WTC11 (cell line): Measurements from ENCODE around the gene ZIC4. TPM values are rescaled to one million over a fixed set of nuclear protein-coding genes. Genes with fewer than 3 reads are reported as not detected.
A peak's percentile ranks its signal among the peaks of the same experiment; 100 is the strongest.

Experiments used
- ATAC-seq: fragments of 200-7000 bp; cut with Tn5 transposase; 2 replicates; pipeline ENCODE4 v1.10.0; 2021; ENCODE audit warnings: mild to moderate bottlenecking, moderate library complexity
- CTCF ChIA-PET: fragments of 300-600 bp; sonication (Branson Sonifier 250); formaldehyde crosslinking; loops from one replicate; lab custom pipeline; 2021; ENCODE audit warnings: antibody characterized with exemption; lab: Charles Lee
- POLR2A ChIA-PET: fragments of 350-600 bp; sonication (Branson Sonifier 250); formaldehyde crosslinking; loops from one replicate; lab custom pipeline; 2021; ENCODE audit warnings: antibody characterized with exemption; lab: Charles Lee
- DNase-seq: peaks from one replicate; pipeline ENCODE4 v3.0.0; 2021; ENCODE audit warnings: low spot score
- H3K27ac Mint-ChIP-seq: 2 replicates; pipeline ENCODE4 v1.8.0; 2021; ENCODE audit warnings: mixed read lengths
- H3K27me3 Mint-ChIP-seq: 2 replicates; pipeline ENCODE4 v1.8.0; 2021; ENCODE audit warnings: low read depth, mild to moderate bottlenecking, moderate library complexity, mixed read lengths
- H3K36me3 Mint-ChIP-seq: 2 replicates; pipeline ENCODE4 v1.8.0; 2021; ENCODE audit warnings: mixed read lengths
- H3K4me1 Mint-ChIP-seq: 2 replicates; pipeline ENCODE4 v1.8.0; 2022; ENCODE audit warnings: mixed read lengths
- H3K4me3 Mint-ChIP-seq: 2 replicates; pipeline ENCODE4 v1.8.0; 2021; ENCODE audit warnings: mild to moderate bottlenecking, moderate library complexity, mixed read lengths
- H3K9me3 Mint-ChIP-seq: 2 replicates; pipeline ENCODE4 v1.8.0; 2021; ENCODE audit warnings: mixed read lengths
- CREM ChIP-seq: sonication (generic); formaldehyde crosslinking; IDR thresholded peaks from 2 replicates; pipeline ENCODE4 v1.8.1; 2022; ENCODE audit warnings: mild to moderate bottlenecking, missing genetic modification reagents, moderate library complexity
- FOXJ3 ChIP-seq: sonication (generic); formaldehyde crosslinking; IDR thresholded peaks from 2 replicates; pipeline ENCODE4 v1.9.0; 2021; ENCODE audit warnings: missing genetic modification reagents, mild to moderate bottlenecking, borderline replicate concordance
- FOXK1 ChIP-seq: sonication (generic); formaldehyde crosslinking; IDR thresholded peaks from 2 replicates; pipeline ENCODE4 v1.8.0; 2022; ENCODE audit warnings: mild to moderate bottlenecking, moderate library complexity, missing genetic modification reagents
- GTF2I ChIP-seq: fragments of 250-450 bp; sonication (Bioruptor Pico); conservative IDR thresholded peaks from 2 replicates; pipeline ENCODE4 v1.4.0; 2021; ENCODE audit warnings: mild to moderate bottlenecking
- IRF2 ChIP-seq: sonication (generic); formaldehyde crosslinking; IDR thresholded peaks from 2 replicates; pipeline ENCODE4 v1.8.0; 2022; ENCODE audit warnings: low read depth, missing genetic modification reagents, borderline replicate concordance
- MXD4 ChIP-seq: fragments of 250-450 bp; sonication (Bioruptor Pico); IDR thresholded peaks from 2 replicates; pipeline ENCODE4 v1.8.0; 2021; ENCODE audit warnings: mild to moderate bottlenecking, moderate library complexity, borderline replicate concordance
- MYBL2 ChIP-seq: sonication (generic); formaldehyde crosslinking; IDR thresholded peaks from 2 replicates; pipeline ENCODE4 v1.8.1; 2023; ENCODE audit warnings: mild to moderate bottlenecking, moderate library complexity, missing genetic modification reagents
- NR2C2 ChIP-seq: sonication (generic); formaldehyde crosslinking; IDR thresholded peaks from 2 replicates; pipeline ENCODE4 v1.8.0; 2022; ENCODE audit warnings: mild to moderate bottlenecking, missing genetic modification reagents
- TEAD1 ChIP-seq: sonication (generic); formaldehyde crosslinking; IDR thresholded peaks from 2 replicates; pipeline ENCODE4 v1.8.0; 2022; ENCODE audit warnings: mild to moderate bottlenecking, missing genetic modification reagents
- TP53 ChIP-seq: sonication (generic); formaldehyde crosslinking; IDR thresholded peaks from 2 replicates; pipeline ENCODE4 v1.8.1; 2023; ENCODE audit warnings: mild to moderate bottlenecking, missing genetic modification reagents
- ZBTB21 ChIP-seq: sonication (generic); formaldehyde crosslinking; IDR thresholded peaks from 2 replicates; pipeline ENCODE4 v1.8.1; 2023; ENCODE audit warnings: mild to moderate bottlenecking, missing genetic modification reagents, borderline replicate concordance
- ZNF219 ChIP-seq: sonication (generic); formaldehyde crosslinking; IDR thresholded peaks from 2 replicates; pipeline ENCODE4 v1.8.0; 2023; ENCODE audit warnings: missing genetic modification reagents, mild to moderate bottlenecking, borderline replicate concordance
- ZNF317 ChIP-seq: sonication (generic); formaldehyde crosslinking; IDR thresholded peaks from 2 replicates; pipeline ENCODE4 v1.8.1; 2023; ENCODE audit warnings: low read depth, mild to moderate bottlenecking, moderate library complexity, missing genetic modification reagents, borderline replicate concordance
- ZNF416 ChIP-seq: fragments of 250-450 bp; sonication (Bioruptor Pico); IDR thresholded peaks from 2 replicates; pipeline ENCODE4 v1.9.0; 2021; ENCODE audit warnings: mild to moderate bottlenecking, inconsistent platforms
- ZNF671 ChIP-seq: fragments of 250-450 bp; sonication (Bioruptor Pico); IDR thresholded peaks from 2 replicates; pipeline ENCODE4 v1.8.0; 2021; ENCODE audit warnings: mild to moderate bottlenecking
- total RNA-seq: library from RNA; stranded (reverse); gene quantifications from 3 replicates; pipeline ENCODE4 v1.2.3, GENCODE V29; 2021
- TF ChIP-seq, protein P1 (sequence below): sonication (generic); formaldehyde crosslinking; IDR thresholded peaks from 2 replicates; pipeline ENCODE4 v1.8.0; 2022; ENCODE audit warnings: mild to moderate bottlenecking, missing genetic modification reagents
- TF ChIP-seq, protein P2 (sequence below): fragments of 250-450 bp; sonication (Bioruptor Pico); conservative IDR thresholded peaks from 2 replicates; pipeline ENCODE4 v1.9.0; 2021; ENCODE audit warnings: mild to moderate bottlenecking
- TF ChIP-seq, protein P3 (sequence below): sonication (generic); formaldehyde crosslinking; IDR thresholded peaks from 2 replicates; pipeline ENCODE4 v1.8.1; 2023; ENCODE audit warnings: mild to moderate bottlenecking, moderate library complexity, missing genetic modification reagents
- TF ChIP-seq, protein P4 (sequence below): sonication (generic); formaldehyde crosslinking; IDR thresholded peaks from 2 replicates; pipeline ENCODE4 v1.8.0; 2022; ENCODE audit warnings: mild to moderate bottlenecking, missing genetic modification reagents
- TF ChIP-seq, protein P5 (sequence below): sonication (generic); formaldehyde crosslinking; IDR thresholded peaks from 2 replicates; pipeline ENCODE4 v1.8.1; 2023; ENCODE audit warnings: mild to moderate bottlenecking, missing genetic modification reagents, borderline replicate concordance

ZIC4 gene
- total RNA-seq, 1 experiment from 2014 or later, result 3.5 TPM

DNA sequence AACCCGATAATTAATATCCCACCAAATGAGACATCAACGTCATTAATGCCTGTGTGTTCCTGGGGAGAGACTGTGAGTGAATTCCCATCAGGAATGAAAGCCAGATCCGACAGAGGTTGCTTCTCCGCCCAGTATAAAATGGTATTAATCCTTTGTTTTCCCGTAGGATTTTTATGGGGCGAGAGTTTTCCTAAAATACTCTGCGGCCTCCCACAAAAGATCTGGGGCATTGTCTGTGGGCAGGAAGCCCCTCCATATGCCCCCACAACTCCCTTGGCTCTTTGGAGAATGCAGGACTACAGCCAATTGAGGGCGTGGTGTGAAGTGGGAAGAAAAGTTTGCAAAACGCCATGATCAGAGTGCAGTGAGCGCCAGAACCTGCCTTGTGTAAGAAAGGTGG is 26.7 kb downstream of the ZIC4 start:
- no peak for DNase-seq
- Mint-ChIP-seq H3K9me3 (no peaks in the 10 kb centered on the region), H3K4me1 (peaks cover 80% of the 10 kb centered on the region), H3K27me3 (peaks cover 97% of the 10 kb centered on the region), H3K27ac (no peak overlapping the region), H3K4me3 (no peak overlapping the region), H3K36me3 (no peaks in the 10 kb centered on the region)
- TF ChIP-seq CREM (CRISPR knock-in tag) (no peak), MXD4 (no peak), TEAD1 (CRISPR knock-in tag) (no peak), IRF2 (CRISPR knock-in tag) (no peak), NR2C2 (CRISPR knock-in tag) (no peak), ZNF671 (CRISPR knock-in tag) (no peak), FOXJ3 (CRISPR knock-in tag) (no peak), ZNF317 (CRISPR knock-in tag) (no peak), ZNF219 (no peak), MYBL2 (CRISPR knock-in tag) (no peak)
- TF ChIP-seq, protein P1, sequence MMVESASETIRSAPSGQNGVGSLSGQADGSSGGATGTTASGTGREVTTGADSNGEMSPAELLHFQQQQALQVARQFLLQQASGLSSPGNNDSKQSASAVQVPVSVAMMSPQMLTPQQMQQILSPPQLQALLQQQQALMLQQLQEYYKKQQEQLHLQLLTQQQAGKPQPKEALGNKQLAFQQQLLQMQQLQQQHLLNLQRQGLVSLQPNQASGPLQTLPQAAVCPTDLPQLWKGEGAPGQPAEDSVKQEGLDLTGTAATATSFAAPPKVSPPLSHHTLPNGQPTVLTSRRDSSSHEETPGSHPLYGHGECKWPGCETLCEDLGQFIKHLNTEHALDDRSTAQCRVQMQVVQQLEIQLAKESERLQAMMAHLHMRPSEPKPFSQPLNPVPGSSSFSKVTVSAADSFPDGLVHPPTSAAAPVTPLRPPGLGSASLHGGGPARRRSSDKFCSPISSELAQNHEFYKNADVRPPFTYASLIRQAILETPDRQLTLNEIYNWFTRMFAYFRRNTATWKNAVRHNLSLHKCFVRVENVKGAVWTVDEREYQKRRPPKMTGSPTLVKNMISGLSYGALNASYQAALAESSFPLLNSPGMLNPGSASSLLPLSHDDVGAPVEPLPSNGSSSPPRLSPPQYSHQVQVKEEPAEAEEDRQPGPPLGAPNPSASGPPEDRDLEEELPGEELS, result no peak
- TF ChIP-seq, protein P2, sequence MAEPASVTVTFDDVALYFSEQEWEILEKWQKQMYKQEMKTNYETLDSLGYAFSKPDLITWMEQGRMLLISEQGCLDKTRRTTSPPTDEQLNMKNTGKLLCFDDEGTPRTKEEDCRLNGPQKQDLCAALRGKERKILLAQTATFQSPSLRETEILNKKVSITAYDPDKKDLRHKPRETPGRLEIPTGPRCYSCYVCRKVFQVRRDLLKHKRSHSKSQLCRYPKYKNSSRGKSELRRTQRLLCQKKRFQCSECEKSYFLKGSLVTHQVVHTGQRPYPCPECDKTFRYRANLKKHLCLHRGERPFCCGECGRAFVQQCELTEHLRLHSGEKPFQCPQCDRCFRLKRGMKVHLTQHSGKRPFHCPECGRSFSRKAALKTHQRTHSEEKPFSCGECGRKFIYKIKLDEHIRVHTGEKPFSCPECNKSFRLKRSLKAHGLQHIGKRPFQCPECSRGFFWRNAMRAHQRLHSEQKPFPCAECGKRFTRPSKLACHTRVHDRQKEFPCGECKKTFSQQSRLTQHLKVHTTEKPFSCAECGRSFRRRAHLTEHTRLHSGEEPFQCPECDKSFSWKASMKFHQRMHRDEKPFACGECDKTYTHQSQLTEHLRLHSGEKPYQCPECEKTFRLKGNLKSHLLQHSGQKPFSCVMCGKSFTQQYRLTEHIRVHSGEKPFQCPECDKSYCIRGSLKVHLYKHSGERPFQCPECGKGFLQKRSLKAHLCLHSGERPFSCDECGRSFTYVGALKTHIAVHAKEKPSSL (CRISPR knock-in tag), result no peak
- TF ChIP-seq, protein P3, sequence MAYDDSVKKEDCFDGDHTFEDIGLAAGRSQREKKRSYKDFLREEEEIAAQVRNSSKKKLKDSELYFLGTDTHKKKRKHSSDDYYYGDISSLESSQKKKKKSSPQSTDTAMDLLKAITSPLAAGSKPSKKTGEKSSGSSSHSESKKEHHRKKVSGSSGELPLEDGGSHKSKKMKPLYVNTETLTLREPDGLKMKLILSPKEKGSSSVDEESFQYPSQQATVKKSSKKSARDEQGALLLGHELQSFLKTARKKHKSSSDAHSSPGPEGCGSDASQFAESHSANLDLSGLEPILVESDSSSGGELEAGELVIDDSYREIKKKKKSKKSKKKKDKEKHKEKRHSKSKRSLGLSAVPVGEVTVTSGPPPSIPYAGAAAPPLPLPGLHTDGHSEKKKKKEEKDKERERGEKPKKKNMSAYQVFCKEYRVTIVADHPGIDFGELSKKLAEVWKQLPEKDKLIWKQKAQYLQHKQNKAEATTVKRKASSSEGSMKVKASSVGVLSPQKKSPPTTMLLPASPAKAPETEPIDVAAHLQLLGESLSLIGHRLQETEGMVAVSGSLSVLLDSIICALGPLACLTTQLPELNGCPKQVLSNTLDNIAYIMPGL (CRISPR knock-in tag), result no peak
- TF ChIP-seq, protein P4, sequence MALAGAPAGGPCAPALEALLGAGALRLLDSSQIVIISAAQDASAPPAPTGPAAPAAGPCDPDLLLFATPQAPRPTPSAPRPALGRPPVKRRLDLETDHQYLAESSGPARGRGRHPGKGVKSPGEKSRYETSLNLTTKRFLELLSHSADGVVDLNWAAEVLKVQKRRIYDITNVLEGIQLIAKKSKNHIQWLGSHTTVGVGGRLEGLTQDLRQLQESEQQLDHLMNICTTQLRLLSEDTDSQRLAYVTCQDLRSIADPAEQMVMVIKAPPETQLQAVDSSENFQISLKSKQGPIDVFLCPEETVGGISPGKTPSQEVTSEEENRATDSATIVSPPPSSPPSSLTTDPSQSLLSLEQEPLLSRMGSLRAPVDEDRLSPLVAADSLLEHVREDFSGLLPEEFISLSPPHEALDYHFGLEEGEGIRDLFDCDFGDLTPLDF, result no peak
- POLR2A ChIA-PET, result no interaction called here
- CTCF ChIA-PET, result interaction anchor here (6.3 kb wide), 1 partner anchor 19 kb away, joined by 70 read pairs; no protein-coding TSS in a partner anchor
- no peak for ATAC-seq

DNA sequence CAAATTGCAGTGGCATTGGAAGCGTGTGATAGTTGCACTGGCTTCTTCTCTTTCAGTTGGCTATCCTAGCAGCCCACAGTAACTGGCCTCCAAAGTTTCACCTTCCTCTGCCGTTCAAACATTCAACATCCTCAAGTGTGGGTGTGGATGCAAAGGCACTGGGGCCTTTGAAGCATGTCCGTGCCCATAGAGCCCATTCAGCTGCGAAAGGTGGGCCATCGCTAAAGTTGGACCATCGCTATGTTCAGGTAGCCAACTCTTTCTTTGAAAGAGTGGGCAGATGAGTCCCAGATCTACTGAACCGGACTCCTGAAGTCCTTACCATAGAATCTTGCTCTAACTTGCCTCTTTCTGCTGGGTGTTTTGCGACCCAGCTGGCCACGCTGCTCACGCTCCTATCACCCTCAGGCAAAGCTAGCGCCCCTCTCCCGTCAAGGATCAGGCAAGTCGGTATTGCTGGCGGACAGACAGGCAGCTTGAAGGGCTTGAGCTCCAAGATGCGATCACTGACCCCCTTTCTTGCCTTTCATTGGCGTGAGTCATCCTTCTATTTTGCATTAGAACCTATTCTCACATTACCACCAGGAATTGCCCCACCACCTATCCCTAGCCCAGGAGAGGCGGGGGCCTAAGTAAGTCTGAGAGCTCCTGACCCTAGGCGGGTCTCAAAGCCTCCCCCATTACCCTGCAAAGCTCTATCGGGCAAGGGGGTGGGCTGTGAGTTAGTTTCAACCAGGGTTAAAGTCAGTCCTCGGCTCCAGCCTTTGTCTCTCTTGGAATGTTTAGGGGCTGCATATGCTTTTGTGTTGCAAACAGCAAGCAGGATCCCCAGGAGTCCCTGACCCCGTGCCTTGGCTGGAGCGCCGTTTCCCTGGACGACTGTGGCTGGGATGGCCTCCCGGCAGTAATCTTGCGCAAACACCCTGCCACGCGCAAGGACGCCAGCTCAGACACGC is 28.7 kb downstream of the ZIC4 start:
- peak overlapping the region; percentile 85 for H3K4me3 Mint-ChIP-seq
- peaks cover 70% of the 10 kb centered on the region for H3K4me1 Mint-ChIP-seq
- ChIA-PET CTCF (interaction anchor here (0.7 to 2.2 kb wide), 11 partner anchors 9 to 239 kb away, joined by 3 to 36 read pairs (median 5); no protein-coding TSS in a partner anchor), POLR2A (interaction anchor here (0.6 to 2.5 kb wide), 11 partner anchors 15 to 494 kb away, joined by 3 to 19 read pairs (median 3); no protein-coding TSS in a partner anchor)
- DNase-seq (peak; percentile 76), ATAC-seq (peak; percentile 93)
- H3K9me3 Mint-ChIP-seq, result no peaks in the 10 kb centered on the region
- H3K27me3 Mint-ChIP-seq, result peaks cover 97% of the 10 kb centered on the region
- H3K27ac Mint-ChIP-seq, result peak overlapping the region; percentile 95
- H3K36me3 Mint-ChIP-seq, result no peaks in the 10 kb centered on the region
- TF ChIP-seq FOXK1 (CRISPR knock-in tag), result peak; percentile 16; the same call in 1 of the 2 replicates
- peak; percentile 74 for TF ChIP-seq TEAD1 (CRISPR knock-in tag)
- 0 out of 2 replicates have a peak, but pooled peaks have one; percentile 29 for TF ChIP-seq ZBTB21 (CRISPR knock-in tag)
- TF ChIP-seq, protein P1, result peak; percentile 25; the same call in 1 of the 2 replicates
- no peak for TF ChIP-seq TP53 (CRISPR knock-in tag)
- TF ChIP-seq ZNF416 (CRISPR knock-in tag), result 0 out of 2 replicates have a peak, but pooled peaks have one; percentile 41
- TF ChIP-seq GTF2I (CRISPR knock-in tag), result peak; percentile 68; the same call in 1 of the 2 replicates
- TF ChIP-seq, protein P5, sequence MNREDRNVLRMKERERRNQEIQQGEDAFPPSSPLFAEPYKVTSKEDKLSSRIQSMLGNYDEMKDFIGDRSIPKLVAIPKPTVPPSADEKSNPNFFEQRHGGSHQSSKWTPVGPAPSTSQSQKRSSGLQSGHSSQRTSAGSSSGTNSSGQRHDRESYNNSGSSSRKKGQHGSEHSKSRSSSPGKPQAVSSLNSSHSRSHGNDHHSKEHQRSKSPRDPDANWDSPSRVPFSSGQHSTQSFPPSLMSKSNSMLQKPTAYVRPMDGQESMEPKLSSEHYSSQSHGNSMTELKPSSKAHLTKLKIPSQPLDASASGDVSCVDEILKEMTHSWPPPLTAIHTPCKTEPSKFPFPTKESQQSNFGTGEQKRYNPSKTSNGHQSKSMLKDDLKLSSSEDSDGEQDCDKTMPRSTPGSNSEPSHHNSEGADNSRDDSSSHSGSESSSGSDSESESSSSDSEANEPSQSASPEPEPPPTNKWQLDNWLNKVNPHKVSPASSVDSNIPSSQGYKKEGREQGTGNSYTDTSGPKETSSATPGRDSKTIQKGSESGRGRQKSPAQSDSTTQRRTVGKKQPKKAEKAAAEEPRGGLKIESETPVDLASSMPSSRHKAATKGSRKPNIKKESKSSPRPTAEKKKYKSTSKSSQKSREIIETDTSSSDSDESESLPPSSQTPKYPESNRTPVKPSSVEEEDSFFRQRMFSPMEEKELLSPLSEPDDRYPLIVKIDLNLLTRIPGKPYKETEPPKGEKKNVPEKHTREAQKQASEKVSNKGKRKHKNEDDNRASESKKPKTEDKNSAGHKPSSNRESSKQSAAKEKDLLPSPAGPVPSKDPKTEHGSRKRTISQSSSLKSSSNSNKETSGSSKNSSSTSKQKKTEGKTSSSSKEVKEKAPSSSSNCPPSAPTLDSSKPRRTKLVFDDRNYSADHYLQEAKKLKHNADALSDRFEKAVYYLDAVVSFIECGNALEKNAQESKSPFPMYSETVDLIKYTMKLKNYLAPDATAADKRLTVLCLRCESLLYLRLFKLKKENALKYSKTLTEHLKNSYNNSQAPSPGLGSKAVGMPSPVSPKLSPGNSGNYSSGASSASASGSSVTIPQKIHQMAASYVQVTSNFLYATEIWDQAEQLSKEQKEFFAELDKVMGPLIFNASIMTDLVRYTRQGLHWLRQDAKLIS (CRISPR knock-in tag), result peak; percentile 33; the same call in 1 of the 2 replicates
